Natural killer cell (primary cell): Measurements from ENCODE around the gene ASCC3. TPM values are rescaled to one million over a fixed set of nuclear protein-coding genes. Genes with fewer than 3 reads are reported as not detected.
A peak's percentile ranks its signal among the peaks of the same experiment; 100 is the strongest.

Source experiments
- ATAC-seq, 3 donors: fragments of 150-1000 bp in 2 of 3; fragments of 200-7000 bp in 1 of 3; cut with Tn5 transposase; 1 replicate in 1 of 3; 2 replicates in 2 of 3; pipeline ENCODE4 v1.10.0; 2021; ENCODE audit warnings: mild to moderate bottlenecking in 2 of 3, moderate library complexity in 2 of 3
- DNase-seq, 2 donors: peaks; one replicate each; pipeline versions ENCODE4 v3.0.0 to v3.0.0-alpha.2; 2013 to 2021; ENCODE audit warnings: mixed read lengths in 1 of 2
- H3K27ac ChIP-seq: one replicate; pipeline ENCODE4 v1.5.1; 2013; ENCODE audit warnings: mild to moderate bottlenecking, low read length
- H3K27me3 ChIP-seq: one replicate; pipeline ENCODE4 v1.6.1; 2013; ENCODE audit warnings: low read length; ENCODE audit not compliant: control insufficient read depth, insufficient read depth
- H3K36me3 ChIP-seq: one replicate; pipeline ENCODE4 v1.6.1; 2013; ENCODE audit warnings: low read length; ENCODE audit not compliant: control insufficient read depth, insufficient read depth
- H3K4me1 ChIP-seq: one replicate; pipeline ENCODE4 v1.6.1; 2013; ENCODE audit warnings: low read length; ENCODE audit not compliant: control insufficient read depth, insufficient read depth
- H3K4me3 ChIP-seq: one replicate; pipeline ENCODE4 v1.5.1; 2013; ENCODE audit warnings: low read length
- H3K9me3 ChIP-seq: one replicate; pipeline ENCODE4 v1.6.1; 2013; ENCODE audit warnings: low read length; ENCODE audit not compliant: control insufficient read depth, insufficient read depth
- H3K27ac Mint-ChIP-seq, 2 donors: one replicate each; pipeline ENCODE4 v1.8.0; 2022; ENCODE audit warnings: mild to moderate bottlenecking in 2 of 2, mixed read lengths in 2 of 2, moderate library complexity in 1 of 2
- H3K27me3 Mint-ChIP-seq, 2 donors: one replicate each; pipeline ENCODE4 v1.8.0; 2022; ENCODE audit warnings: low read depth in 2 of 2, mixed read lengths in 2 of 2
- H3K36me3 Mint-ChIP-seq: one replicate; pipeline ENCODE4 v1.8.0; 2022; ENCODE audit warnings: mixed read lengths
- H3K4me1 Mint-ChIP-seq, 2 donors: one replicate each; pipeline ENCODE4 v1.8.0; 2022; ENCODE audit warnings: mixed read lengths in 2 of 2
- H3K4me3 Mint-ChIP-seq: one replicate; pipeline ENCODE4 v1.8.0; 2022; ENCODE audit warnings: mild to moderate bottlenecking, moderate library complexity, mixed read lengths
- H3K9me3 Mint-ChIP-seq, 2 donors: one replicate each; pipeline ENCODE4 v1.8.0; 2022; ENCODE audit warnings: mixed read lengths in 2 of 2
- CTCF ChIP-seq: fragments of 200-600 bp; IDR thresholded peaks from one replicate; pipeline ENCODE4 v1.8.0; 2022; ENCODE audit warnings: antibody characterized with exemption
- WGBS: methylation state at CpG from one replicate; pipeline ENCODE4 v1.1.7; 2013; ENCODE audit warnings: missing lambda C conversion rate; ENCODE audit not compliant: insufficient coverage; 5-methylcytosine and 5-hydroxymethylcytosine counted together
- intact Hi-C: fragments of 100-400 bp; cut with micrococcal nuclease; formaldehyde crosslinking; loops from one replicate; pipeline ENCODE4 v1.14.2; 2022
- total RNA-seq, 4 donors: library from RNA; stranded (reverse); fragments of 120-200 nt in 1 of 4; gene quantifications; one replicate each; pipeline versions ENCODE4 v1.2.3 to v1.2.4, GENCODE V29; 2013 to 2022

The ASCC3 gene
- total RNA-seq, 3 donors from 2014 or later (not counting 1 experiment from before 2014, with no cell fraction given), result 42.3 to 50.0 (median 44.1) TPM

- no peaks in the 10 kb centered on the region for H3K9me3 ChIP-seq
- no peak overlapping the region for H3K4me3 Mint-ChIP-seq
- intact Hi-C loops, result loop anchor here (5.0 kb wide), 1 partner anchor 612 kb away; no protein-coding TSS in a partner anchor
- 93% methylated on average over 2 of the region's 3 CpGs for WGBS
- H3K27ac Mint-ChIP-seq, result no peak overlapping the region
- H3K27me3 Mint-ChIP-seq, result peaks cover 18 to 19% of the 10 kb centered on the region in 2 donors
- H3K4me3 ChIP-seq, result no peak overlapping the region
- no peak overlapping the region for H3K27ac ChIP-seq
- DNase-seq, result peak in 1 of 2 donors; percentile 49
- H3K9me3 Mint-ChIP-seq, result no peaks in the 10 kb centered on the region
- no peaks in the 10 kb centered on the region for H3K36me3 ChIP-seq
- no peaks in the 10 kb centered on the region for H3K27me3 ChIP-seq
- TF ChIP-seq CTCF, result peak; percentile 60
- no peaks in the 10 kb centered on the region for H3K4me1 Mint-ChIP-seq
- no peaks in the 10 kb centered on the region for H3K36me3 Mint-ChIP-seq
- no peak for ATAC-seq
- H3K4me1 ChIP-seq, result no peaks in the 10 kb centered on the region
Measured at GRCh38 chr6:100479179-100480035, 401.7 kb downstream of the ASCC3 start.

- Histone ChIP-seq H3K9me3 (no peaks in the 10 kb centered on the region), H3K4me1 (no peaks in the 10 kb centered on the region), H3K36me3 (no peaks in the 10 kb centered on the region), H3K4me3 (no peak overlapping the region), H3K27ac (no peak overlapping the region), H3K27me3 (peaks cover 3% of the 10 kb centered on the region)
- intact Hi-C loops, result loop anchor here (5.0 kb wide), 1 partner anchor 608 kb away; no protein-coding TSS in a partner anchor
- H3K9me3 Mint-ChIP-seq, result no peaks in the 10 kb centered on the region
- no peak overlapping the region for H3K27ac Mint-ChIP-seq
- DNase-seq (no peak), ATAC-seq (no peak)
- no peak overlapping the region for H3K4me3 Mint-ChIP-seq
- 73% methylated on average over 9 of the region's 10 CpGs for WGBS
- H3K36me3 Mint-ChIP-seq, result peaks cover 7% of the 10 kb centered on the region
- H3K4me1 Mint-ChIP-seq, result no peaks in the 10 kb centered on the region
- peaks cover 34 to 40% of the 10 kb centered on the region in 2 donors for H3K27me3 Mint-ChIP-seq
- TF ChIP-seq CTCF, result no peak
Measured at GRCh38 chr6:100475554-100476320, 405.4 kb downstream of the ASCC3 start.

- H3K4me3 Mint-ChIP-seq, result no peak overlapping the region
- no peak overlapping the region for H3K27ac ChIP-seq
- no peaks in the 10 kb centered on the region for H3K36me3 ChIP-seq
- no peak overlapping the region for H3K27ac Mint-ChIP-seq
- H3K27me3 Mint-ChIP-seq, result peaks cover 48 to 51% of the 10 kb centered on the region in 2 donors
- ATAC-seq (no peak), DNase-seq (no peak)
- H3K4me1 Mint-ChIP-seq, result no peaks in the 10 kb centered on the region
- H3K9me3 Mint-ChIP-seq, result no peaks in the 10 kb centered on the region
- TF ChIP-seq CTCF, result no peak
- H3K36me3 Mint-ChIP-seq, result peaks cover 7% of the 10 kb centered on the region
- WGBS, result 67% methylated on average over 1 of the region's 1 CpG
- intact Hi-C loops, result no loop called here
- H3K4me1 ChIP-seq, result no peaks in the 10 kb centered on the region
- no peaks in the 10 kb centered on the region for H3K9me3 ChIP-seq
- peaks cover 22% of the 10 kb centered on the region for H3K27me3 ChIP-seq
- no peak overlapping the region for H3K4me3 ChIP-seq
Measured at GRCh38 chr6:100473182-100473581, 407.9 kb downstream of the ASCC3 start.
